Left renal cortex interstitium (tissue), 4 donors: Measurements from ENCODE around the gene PDK3. TPM values are rescaled to one million over a fixed set of nuclear protein-coding genes. Genes with fewer than 3 reads are reported as not detected.

ENCODE experiments used
- DNase-seq, 4 donors: peaks; one replicate each; pipeline ENCODE4 v3.0.0-alpha.2; 2013; ENCODE audit warnings: low read depth in 4 of 4, low spot score in 2 of 4, missing footprints in 1 of 4
- polyA plus RNA-seq, 4 donors: library from polyadenylated mRNA; unstranded; fragments of 120-200 nt; gene quantifications; one replicate each; pipeline ENCODE4 v1.2.1, GENCODE V29; 2013; ENCODE audit not compliant: insufficient read length in 4 of 4

The PDK3 gene
- polyA plus RNA-seq, 4 donors = 7.5 to 11.4 (median 8.8) TPM

DNA sequence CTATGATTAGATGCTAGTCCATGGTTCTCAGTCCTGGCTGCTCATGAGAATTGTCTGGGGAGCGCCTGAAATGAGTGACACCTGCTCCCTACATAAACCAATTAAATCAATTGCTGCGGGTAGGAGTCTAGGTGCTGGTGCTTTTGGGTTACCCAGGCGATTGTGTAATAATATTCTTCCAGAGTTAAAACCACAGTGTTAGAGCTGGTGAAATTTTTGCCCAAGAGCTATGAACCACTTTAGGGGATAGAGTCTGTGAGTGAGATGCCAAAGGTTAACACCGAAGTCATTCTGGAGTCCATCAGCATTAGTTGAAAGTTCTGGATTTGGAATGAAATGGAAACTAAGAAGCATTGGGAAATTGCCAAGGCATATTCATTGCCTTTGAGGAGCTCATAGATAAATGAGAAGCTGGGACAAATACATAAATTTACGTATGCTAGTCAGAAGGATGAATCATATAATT lies 15.3 kb downstream of the PDK3 start:
- no peak for DNase-seq

DNA sequence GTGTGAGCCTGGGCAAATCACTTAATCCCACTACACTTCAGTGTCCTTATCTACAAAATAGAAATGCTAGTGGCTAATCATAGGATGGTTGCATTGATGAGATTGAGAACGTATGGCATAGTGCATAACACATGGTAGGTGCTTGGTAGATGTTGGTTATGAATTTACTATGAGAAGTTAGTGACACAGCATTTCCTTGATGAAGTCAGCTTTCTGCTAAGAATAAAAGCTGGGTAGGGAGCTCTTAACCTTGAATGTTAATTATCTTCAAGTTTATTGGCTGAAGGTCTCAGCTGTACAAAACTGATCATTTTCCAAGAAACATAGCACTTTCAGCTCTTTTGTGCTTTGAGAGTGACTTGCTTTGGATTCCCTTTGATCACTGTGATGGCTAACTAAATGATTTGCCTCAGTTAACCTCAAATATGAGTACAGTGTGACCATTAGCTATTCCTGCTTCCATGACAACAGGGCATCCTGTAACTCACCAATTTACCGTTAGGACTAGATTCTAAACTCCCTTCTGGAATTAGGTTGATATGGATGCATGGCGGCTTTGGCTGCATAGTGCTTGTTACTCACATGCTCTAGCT lies 17.8 kb downstream of the PDK3 start:
- DNase-seq = no peak

DNA sequence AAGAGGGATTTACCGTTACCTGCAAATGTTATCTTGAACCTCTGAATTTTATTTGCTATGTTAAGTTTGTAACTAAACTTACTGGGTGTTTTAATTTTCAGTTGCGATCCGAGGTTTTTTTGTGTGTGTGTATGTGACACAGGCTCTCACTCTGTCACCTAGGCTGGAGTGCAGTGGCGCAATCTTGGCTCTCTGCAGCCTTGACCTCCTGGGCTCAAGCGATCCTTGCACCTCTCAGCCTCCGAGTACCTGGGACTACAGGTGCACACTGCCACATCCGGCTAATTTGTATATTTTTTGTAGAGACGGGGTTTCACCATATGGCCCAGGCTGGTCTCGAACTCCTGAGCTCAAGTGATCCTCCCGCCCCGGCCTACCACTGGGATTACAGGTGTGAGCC lies 18.5 kb downstream of the PDK3 start:
- DNase-seq = no peak

DNA sequence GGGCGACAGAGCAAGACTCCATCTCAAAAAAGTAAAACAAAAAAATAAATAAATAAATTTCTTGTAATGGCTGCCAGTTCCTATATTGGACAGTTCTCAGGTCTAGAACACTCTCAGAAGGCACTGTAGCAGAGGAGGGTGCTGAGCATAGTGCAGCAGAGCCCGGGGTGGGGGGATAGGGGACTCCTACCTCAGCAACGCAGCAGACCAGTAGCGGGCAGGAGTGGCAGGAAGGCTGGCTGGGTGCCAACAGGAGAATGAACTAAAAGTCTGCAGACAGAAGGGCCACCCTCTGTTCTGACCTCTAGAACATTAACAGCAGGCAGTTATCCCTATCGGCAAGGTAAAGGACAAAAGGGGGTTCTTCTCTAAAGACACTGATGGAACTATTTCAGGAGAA lies 20.2 kb downstream of the PDK3 start:
- DNase-seq = no peak

DNA sequence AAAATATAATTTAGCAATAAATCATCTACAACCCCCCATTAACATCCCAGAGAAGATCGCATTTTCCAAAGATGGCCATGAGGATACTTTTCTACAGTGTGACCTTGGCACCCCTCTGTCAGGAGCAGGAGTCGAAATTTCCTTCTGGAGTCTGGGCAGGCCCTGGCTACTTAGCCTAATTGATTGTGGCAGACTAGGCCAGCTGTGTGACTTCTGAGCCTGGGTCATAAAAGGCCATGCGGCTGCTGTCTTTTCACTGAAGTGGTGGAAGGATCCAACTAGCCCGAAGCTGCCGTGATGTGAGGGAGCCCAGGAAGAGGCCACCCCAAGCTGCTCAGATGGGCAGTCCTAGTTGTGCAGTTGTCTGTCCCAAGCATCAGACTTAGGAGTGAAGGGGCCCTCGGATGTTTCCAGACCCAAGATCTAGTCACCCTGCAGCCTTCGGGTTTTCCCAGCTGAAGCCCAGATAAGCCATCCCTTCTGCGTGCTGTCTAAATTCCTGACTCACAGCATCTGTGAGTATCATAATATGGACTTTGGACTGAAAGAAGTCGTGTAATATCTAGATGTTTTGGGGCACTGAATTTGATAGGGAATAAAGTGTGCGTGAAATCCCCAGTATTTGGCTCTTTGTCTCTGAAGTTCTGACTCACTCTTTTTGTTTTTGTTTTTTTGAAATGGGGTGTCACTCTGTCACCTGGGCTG lies 21.0 kb downstream of the PDK3 start:
- DNase-seq = no peak

DNA sequence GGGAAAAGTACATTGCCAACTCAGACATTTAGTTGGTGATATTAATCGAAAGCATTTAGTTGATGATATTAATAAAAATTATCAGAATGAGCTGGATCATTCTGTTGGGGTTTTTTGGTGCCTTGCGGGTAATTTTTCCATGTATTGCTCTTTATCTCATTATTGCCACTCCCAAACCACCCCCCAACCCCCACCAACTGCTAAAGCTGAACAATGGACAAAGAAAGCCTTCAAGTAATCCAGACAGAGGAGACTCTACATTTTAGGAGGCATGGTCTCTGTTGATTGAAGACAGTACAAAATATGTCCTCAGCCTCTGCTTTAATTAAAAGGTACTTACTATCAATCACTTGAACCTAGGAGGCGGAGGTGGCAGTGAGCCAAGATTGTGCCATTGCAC lies 22.5 kb downstream of the PDK3 start:
- DNase-seq = no peak

DNA sequence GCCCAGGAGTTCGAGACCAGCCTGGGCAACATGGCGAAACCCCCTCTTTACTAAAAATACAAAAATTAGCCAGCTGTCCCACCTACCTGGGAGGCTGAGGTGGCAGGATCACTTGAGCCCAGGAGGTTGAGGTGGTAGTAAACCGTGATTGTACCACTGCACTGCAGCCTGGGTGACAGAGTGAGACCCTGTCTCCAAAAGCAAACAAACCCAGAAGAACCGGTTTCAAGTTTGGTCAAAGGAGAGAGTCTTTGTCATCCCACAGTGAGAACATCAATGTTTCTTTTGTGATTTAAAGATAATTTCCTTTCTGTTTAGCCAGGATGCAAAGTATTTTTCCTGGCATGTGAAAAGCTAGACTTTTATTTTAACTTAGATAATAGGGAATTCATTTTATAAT lies 26.7 kb downstream of the PDK3 start:
- no peak for DNase-seq

DNA sequence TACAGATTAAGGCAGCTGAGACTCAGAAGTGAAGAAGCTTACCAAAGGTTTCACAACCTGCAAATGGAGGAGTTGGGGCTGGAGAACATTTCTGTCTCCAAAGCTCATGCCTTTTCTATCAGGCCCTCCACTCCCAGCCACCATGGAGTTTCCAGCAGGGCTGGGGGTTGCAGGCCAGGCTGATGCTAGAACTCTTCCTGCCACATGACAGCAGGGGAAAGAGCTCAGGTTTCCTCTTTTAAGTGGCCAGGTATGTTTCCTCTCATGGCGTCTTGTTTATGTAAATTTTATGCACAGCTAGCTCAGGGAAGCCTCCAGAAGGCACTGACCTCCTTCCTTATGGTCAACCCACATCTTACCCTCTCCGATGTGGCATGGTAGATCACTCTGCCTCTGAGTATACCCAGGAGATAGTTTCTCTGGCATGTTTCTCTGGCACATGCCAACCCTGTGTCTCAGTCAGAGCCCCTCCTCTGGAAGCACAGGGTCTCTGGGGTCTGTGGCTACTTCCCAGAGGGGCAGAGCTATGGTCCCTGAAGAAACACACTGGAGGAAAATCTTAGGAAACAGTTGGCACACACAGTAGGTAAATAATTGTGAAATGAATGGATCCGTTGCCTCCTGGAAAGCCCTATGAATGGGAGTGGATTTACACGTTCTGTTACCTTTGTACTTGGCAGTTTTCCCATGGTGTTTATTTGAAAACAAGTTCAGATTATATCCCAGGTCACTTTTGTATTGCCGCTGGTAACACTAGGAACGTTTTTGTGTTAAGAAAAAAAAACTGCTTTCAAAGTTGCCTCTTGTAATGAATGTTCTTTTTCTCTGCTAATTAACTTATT lies 28.9 kb downstream of the PDK3 start:
- DNase-seq = no peak

DNA sequence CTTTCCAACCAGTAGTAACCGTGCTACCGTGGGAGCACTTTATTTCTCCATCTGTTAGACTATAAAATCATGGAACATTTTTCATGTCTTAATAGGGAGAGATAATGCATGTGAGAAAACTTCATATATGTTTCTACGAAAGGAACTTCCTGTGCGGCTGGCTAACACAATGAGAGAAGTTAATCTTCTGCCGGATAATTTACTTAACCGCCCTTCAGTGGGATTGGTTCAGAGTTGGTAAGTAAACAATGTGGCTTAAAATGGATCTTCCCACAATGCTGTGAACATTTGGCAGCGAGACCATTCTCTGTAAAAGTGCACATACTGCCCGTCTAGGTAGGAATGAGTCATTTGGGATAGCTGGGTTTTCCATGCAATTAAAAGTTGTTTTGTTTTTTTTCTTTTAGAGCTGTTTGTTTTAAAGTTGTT lies 29.6 kb downstream of the PDK3 start:
- DNase-seq = peak in 1 of 4 donors; percentile 4

DNA sequence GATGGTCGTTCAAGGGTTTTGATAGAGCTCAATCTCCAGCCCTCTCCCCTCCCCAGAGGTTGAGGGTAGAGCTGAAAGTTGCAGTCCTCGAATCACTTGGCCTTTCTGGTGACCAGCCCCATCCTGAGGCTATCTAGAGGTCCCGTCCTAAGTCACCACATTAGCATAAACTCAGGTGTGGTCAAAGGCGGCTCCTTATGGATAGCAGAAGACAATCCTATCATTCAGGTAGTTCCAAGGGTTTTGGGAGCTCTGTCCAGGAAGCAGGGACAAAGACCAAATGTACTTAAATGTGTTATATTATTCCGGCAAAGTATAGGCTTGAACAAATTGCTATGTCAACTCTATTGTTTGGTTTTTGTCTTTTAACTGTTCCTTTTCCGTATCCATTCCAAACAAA lies 30.6 kb downstream of the PDK3 start:
- no peak for DNase-seq

DNA sequence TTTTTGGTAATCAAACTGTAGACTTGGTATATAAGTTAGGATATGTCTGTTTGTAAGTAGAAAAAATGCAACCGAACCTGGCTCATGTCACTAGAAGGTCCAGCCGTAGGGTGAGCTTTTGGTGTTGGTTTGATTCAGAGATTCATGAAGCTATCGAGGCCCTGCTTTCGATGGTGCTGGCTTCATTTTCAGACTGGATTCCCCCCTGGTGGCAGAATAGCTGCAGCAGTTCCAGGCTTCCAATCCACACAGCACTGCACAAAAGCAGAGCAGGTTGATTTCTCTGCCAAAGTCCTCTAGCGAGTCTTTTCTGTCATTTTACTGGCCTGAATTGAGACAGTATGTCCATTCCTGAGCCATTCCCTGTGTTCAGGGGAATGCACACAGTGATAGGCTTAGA lies 33.1 kb downstream of the PDK3 start:
- no peak for DNase-seq

DNA sequence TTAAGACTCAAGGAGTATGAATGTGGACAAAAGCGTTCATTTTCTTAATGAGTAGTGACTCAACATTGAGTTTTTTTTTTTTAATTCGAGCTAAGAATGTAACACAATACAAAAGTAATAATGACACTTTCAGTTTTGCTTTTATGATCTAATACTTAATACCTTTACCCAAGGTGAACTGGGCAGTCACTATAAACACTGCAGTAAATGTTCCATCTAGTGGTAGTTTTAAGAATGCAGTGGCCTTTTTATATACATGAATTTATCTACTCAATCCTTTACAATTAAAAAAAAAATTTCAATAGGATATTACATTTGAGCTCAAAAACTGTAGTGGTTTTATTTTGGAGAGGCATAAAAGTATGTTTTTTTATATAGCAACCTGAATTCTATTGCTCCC lies 33.9 kb downstream of the PDK3 start:
- no peak for DNase-seq

DNA sequence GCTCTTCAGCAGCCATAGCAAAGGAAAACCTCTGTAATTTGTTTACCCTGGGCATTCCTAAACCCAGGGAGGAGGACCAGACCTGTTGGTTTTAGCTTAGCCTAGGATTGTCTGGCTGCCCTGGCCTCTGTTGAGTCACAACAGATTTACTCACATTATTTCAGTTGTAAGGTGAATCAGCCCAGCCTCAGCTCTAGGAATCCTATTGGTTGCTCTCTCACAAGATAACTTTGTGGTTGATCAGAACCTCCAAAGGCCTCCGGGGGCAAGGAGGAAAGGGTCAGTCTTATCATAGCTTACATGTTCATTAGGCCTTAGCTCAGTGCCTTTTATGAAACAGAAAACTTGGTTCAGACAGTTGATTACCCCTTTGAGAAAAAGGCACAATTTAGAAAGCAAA lies 41.0 kb downstream of the PDK3 start:
- no peak for DNase-seq

DNA sequence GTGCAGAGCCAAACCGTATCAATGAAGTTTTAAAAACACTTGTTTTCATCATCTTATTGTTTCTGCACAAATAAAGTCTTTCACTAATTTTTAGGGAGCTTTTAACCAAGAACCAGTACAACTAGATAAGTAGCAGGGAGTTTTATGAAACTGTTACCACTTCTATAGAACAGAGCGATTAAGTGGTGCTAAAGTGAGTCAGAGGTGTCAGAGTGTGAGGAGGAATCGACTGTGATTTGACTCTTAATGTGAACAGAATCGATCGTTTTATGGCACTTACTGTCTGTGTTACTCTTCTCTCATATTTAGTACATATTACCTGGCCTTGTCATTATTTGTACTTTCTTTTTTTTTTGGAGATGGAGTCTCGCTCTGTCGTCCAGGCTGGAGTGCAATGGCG lies 43.3 kb downstream of the PDK3 start:
- DNase-seq = no peak

DNA sequence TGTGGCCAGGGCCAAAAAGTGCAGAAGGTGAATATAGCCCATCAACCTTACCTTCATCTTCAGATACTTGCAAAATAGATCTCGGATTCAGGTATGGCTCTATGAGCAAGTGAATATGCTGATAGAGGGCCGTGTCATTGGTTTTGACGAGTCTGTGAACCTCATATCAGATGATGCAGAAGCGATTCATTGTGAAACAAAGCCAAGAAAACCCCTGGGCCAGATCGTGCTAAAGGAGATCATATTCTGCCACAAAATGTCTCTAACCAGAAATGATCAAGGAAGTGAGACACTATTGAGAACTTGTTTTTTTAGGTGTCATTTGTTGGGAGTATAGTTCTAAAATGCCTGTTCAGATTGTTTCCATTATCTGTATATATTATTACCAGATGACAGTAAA lies 48.3 kb downstream of the PDK3 start:
- no peak for DNase-seq

DNA sequence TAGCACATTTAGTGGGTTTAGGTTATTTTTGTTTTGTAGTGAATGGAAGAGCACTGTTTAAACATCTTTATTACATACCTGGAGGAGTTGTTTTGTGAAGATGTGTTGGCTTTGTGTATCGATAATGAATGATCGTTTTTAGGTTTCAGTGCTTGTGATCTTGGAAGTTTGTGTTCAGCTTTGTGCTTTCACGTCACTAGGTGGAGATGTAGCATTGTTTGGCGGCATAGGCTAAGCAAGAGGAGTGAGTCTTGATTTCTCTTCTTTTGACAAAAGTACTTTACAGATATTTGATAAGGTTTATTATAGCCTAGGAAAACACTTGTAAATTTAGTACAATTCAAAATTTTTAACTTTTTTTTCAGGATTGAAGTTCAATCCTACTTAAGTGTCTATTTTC lies 50.4 kb downstream of the PDK3 start:
- no peak for DNase-seq

DNA sequence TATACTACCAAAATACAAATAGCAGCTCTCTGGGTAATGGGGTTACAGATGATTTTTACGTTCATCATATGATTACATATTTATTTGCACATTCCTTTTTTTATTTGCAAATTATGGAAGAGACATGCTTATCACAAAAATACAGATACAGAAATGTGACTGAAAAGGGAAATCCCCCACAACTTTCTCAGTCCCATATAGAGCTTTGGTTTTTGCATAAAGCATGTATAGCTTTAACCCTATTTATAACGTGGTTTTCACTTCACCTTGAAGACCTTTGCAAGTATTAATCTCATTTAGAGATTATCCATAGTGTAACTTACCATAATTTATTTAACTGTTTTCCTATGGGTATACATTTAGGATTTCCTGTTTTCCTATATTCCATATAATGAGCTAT lies 55.4 kb downstream of the PDK3 start:
- no peak for DNase-seq

DNA sequence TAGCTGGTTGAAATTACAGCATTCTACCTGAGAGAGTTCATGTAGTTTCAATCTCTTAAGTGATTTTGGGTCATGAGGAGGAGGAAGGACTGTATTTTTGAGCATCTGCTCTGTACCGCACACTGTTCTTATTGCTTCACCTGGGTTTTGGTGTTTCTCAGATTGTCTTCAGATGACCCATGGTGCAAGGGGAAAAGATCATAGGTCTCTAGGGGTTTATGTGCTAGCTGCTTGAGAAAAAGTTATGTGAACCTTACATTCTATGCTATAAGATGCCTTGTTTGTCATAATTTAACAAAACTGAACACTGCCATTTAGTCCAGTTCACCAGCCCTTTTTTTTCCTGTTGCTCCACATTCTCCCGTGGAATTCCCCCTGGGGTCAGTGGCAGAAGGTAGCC lies 60.4 kb downstream of the PDK3 start:
- DNase-seq = no peak

DNA sequence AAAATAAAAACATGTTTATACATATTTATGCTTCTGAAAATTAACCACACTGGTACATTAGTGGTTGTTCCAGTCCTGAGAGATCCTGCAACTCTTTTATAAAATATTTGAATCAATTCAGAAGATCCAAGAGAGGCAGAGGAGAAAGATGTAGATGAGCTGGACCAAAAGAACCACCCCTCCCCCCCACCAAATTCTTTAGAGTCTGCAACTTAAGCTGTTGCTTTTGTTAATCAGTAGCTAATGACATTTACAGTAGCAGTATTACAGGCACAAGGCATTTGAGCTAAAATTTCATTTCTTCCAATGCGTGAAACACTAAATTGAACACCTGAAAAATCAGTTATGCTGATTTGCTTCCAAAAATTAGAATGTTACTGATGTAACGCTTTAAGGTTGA lies 61.5 kb downstream of the PDK3 start:
- no peak for DNase-seq

DNA sequence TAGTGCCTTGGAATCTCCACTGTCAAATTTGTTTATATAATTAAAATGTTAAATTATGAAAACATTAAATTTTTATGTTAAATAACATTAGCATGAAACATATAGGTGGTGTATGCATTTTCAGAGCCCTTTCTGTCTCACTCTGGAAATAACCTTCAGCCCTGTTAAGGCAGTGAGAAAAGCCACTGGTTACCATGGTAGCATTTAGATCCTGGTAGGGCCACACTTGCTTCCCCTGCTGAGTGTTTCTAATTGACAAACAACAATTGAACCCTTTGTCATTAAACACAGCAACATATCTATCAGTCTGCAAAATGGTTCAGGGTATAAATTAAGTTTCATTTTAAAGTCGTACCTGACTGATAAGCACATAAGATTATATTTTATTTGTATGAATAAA lies 63.5 kb downstream of the PDK3 start:
- DNase-seq = no peak

DNA sequence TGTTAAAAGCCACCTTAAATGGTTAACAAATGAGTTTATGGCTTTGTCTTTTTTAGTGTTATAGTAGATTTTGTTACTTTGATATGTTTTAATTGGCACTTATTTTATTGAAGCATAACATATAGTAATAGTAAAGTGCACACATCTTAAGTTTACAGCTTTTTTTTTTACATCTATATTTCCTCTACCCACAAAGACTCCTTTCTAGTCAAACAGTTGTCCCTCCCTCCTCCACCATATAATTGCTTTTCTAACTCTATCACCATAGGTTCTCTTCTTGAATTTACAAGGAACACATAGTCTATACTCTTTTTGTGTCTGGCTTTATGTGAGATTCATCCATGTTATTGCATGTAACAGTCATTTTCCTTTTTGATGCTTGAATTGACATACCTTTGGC lies 71.5 kb downstream of the PDK3 start:
- no peak for DNase-seq

DNA sequence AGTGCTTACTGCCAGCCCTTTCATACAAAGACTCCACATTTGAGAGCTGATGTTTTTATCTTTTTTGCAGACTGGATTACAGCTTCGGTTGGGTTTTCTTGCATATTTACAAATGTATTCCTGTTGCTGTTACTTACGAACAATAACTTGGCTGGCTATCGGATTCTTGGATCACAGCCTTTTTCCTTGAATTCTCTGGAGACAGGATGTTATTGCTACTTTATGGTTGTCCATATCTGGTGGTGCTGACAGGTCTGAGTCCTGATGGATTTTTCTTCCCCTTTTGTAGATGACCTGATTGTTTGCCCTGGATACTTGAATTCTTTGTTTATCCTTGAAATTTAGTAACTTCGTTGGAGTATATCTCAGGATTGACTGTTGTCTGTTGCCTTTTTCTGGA lies 77.7 kb downstream of the PDK3 start:
- no peak for DNase-seq
